Neural progenitor cell (in vitro differentiated cells): ENCODE data around the gene GCN1. TPM values are rescaled to one million over a fixed set of nuclear protein-coding genes. Genes with fewer than 3 reads are reported as not detected.

Source experiments
- DNase-seq: peaks from one replicate; pipeline ENCODE4 v3.0.0-alpha.2; 2016; ENCODE audit warnings: low spot score
- H2AFZ ChIP-seq: fragments of 200-600 bp; sonication (generic); replicated peaks from 2 replicates; pipeline ENCODE4 v1.6.1; 2016; ENCODE audit warnings: antibody characterized with exemption
- H3F3A ChIP-seq: fragments of 200-600 bp; sonication (generic); 2 replicates; pipeline ENCODE4 v1.6.1; 2016; ENCODE audit warnings: antibody characterized with exemption, low read depth
- H3K27ac ChIP-seq: fragments of 200-600 bp; sonication (generic); 2 replicates; pipeline ENCODE4 v1.5.1; 2016; ENCODE audit warnings: mild to moderate bottlenecking
- H3K27me3 ChIP-seq: fragments of 200-600 bp; sonication (generic); 2 replicates; pipeline ENCODE4 v1.6.1; 2016; ENCODE audit warnings: mild to moderate bottlenecking, moderate library complexity
- H3K36me3 ChIP-seq: fragments of 200-600 bp; sonication (generic); 2 replicates; pipeline ENCODE4 v1.5.1; 2016
- H3K4me1 ChIP-seq: fragments of 200-600 bp; sonication (generic); 2 replicates; pipeline ENCODE4 v1.6.1; 2016; ENCODE audit warnings: mixed run types
- H3K4me2 ChIP-seq: fragments of 200-600 bp; sonication (generic); 2 replicates; pipeline ENCODE4 v1.6.1; 2016
- H3K4me3 ChIP-seq: fragments of 200-600 bp; sonication (generic); 2 replicates; pipeline ENCODE4 v1.5.1; 2016
- H3K79me2 ChIP-seq: fragments of 200-600 bp; sonication (generic); 2 replicates; pipeline ENCODE4 v1.6.1; 2016; ENCODE audit warnings: low read depth
- H3K9ac ChIP-seq: fragments of 200-600 bp; sonication (generic); 2 replicates; pipeline ENCODE4 v1.6.1; 2016
- H3K9me3 ChIP-seq: fragments of 200-600 bp; sonication (generic); 2 replicates; pipeline ENCODE4 v1.5.1; 2016; ENCODE audit warnings: low read depth
- H4K20me1 ChIP-seq: fragments of 200-600 bp; sonication (generic); 2 replicates; pipeline ENCODE4 v1.6.1; 2016; ENCODE audit warnings: low read depth
- H3K27ac Mint-ChIP-seq: 3 replicates; pipeline ENCODE4 v1.8.0; 2021; ENCODE audit warnings: mixed read lengths
- H3K27me3 Mint-ChIP-seq: 2 replicates; pipeline ENCODE4 v1.8.0; 2022; ENCODE audit warnings: low read depth, mild to moderate bottlenecking, inconsistent platforms, moderate library complexity, mixed read lengths; ENCODE audit not compliant: insufficient read depth
- H3K36me3 Mint-ChIP-seq: 3 replicates; pipeline ENCODE4 v1.8.0; 2021; ENCODE audit warnings: mixed read lengths
- H3K4me1 Mint-ChIP-seq: 3 replicates; pipeline ENCODE4 v1.8.0; 2021; ENCODE audit warnings: mixed read lengths
- H3K4me3 Mint-ChIP-seq: 3 replicates; pipeline ENCODE4 v1.8.0; 2021; ENCODE audit warnings: mild to moderate bottlenecking, moderate library complexity, mixed read lengths
- H3K9me3 Mint-ChIP-seq: 3 replicates; pipeline ENCODE4 v1.8.0; 2020; ENCODE audit warnings: mixed read lengths
- CTCF ChIP-seq: fragments of 200-600 bp; sonication (generic); IDR thresholded peaks from 2 replicates; pipeline ENCODE4 v1.5.1; 2017; ENCODE audit warnings: antibody characterized with exemption, mild to moderate bottlenecking
- EZH2 ChIP-seq: fragments of 200-600 bp; sonication (generic); IDR thresholded peaks from 2 replicates; pipeline ENCODE4 v1.6.1; 2017; ENCODE audit warnings: antibody characterized with exemption, mild to moderate bottlenecking, moderate library complexity
- EZH2phosphoT487 ChIP-seq: fragments of 200-600 bp; sonication (generic); IDR thresholded peaks from 2 replicates; pipeline ENCODE4 v1.6.1; 2017; ENCODE audit warnings: antibody characterized with exemption
- total RNA-seq: library from RNA; depleted of rRNA; stranded (reverse); fragments of >200 nt; gene quantifications from 2 replicates; pipeline ENCODE4 v1.2.3, GENCODE V29; 2015; ENCODE audit warnings: low replicate concordance

The GCN1 gene
- total RNA-seq, 1 donor from 2014 or later, result 60.9 TPM

- H4K20me1 ChIP-seq, result peaks cover 25% of the 10 kb centered on the region
- no peak for DNase-seq
- H3K9me3 Mint-ChIP-seq, result no peaks in the 10 kb centered on the region
Observed at GRCh38 chr12:120181991-120182631, 12.4 kb downstream of the GCN1 start.

GRCh38 chr12:120180975-120181374 is 13.5 kb downstream of the GCN1 start:
- TF ChIP-seq EZH2 (no peak), EZH2phosphoT487 (no peak), CTCF (no peak)
- no peaks in the 10 kb centered on the region for H3K9me3 ChIP-seq
- H3K9me3 Mint-ChIP-seq, result no peaks in the 10 kb centered on the region
- H4K20me1 ChIP-seq, result peaks cover 15% of the 10 kb centered on the region
- peaks cover 4% of the 10 kb centered on the region for H3K27me3 Mint-ChIP-seq
- no peaks in the 10 kb centered on the region for H3K4me1 Mint-ChIP-seq
- no peak overlapping the region for H3K9ac ChIP-seq
- H3K27ac ChIP-seq, result no peak overlapping the region
- no peak overlapping the region for H3K4me3 Mint-ChIP-seq
- H2AFZ ChIP-seq, result no peak overlapping the region
- H3K27ac Mint-ChIP-seq, result no peak overlapping the region
- peaks cover 48% of the 10 kb centered on the region for H3K36me3 Mint-ChIP-seq
- no peak overlapping the region for H3K4me2 ChIP-seq
- H3K4me1 ChIP-seq, result no peaks in the 10 kb centered on the region
- no peaks in the 10 kb centered on the region for H3F3A ChIP-seq
- no peaks in the 10 kb centered on the region for H3K27me3 ChIP-seq
- no peak for DNase-seq
- H3K36me3 ChIP-seq, result no peaks in the 10 kb centered on the region
- no peak overlapping the region for H3K4me3 ChIP-seq
- peaks cover 9% of the 10 kb centered on the region for H3K79me2 ChIP-seq

More at GRCh38 chr12:120181991-120182631, 12.4 kb downstream of the GCN1 start:
- H3K36me3 Mint-ChIP-seq, result peaks cover 44% of the 10 kb centered on the region
- H3K4me1 Mint-ChIP-seq, result no peaks in the 10 kb centered on the region
- peaks cover 4% of the 10 kb centered on the region for H3K27me3 Mint-ChIP-seq
- H3K9me3 ChIP-seq, result no peaks in the 10 kb centered on the region
- no peaks in the 10 kb centered on the region for H3K4me1 ChIP-seq
- TF ChIP-seq EZH2phosphoT487 (no peak), EZH2 (no peak), CTCF (no peak)
- no peak overlapping the region for H3K4me2 ChIP-seq
- no peak overlapping the region for H3K4me3 ChIP-seq
- H3F3A ChIP-seq, result no peaks in the 10 kb centered on the region
- H3K4me3 Mint-ChIP-seq, result no peak overlapping the region
- H3K27ac Mint-ChIP-seq, result no peak overlapping the region
- no peak overlapping the region for H2AFZ ChIP-seq
- H3K36me3 ChIP-seq, result no peaks in the 10 kb centered on the region
- no peaks in the 10 kb centered on the region for H3K27me3 ChIP-seq
- no peak overlapping the region for H3K9ac ChIP-seq
- H3K79me2 ChIP-seq, result peaks cover 15% of the 10 kb centered on the region
- H3K27ac ChIP-seq, result no peak overlapping the region

GRCh38 chr12:120175537-120175936 is 19.0 kb downstream of the GCN1 start:
- H3K79me2 ChIP-seq, result no peaks in the 10 kb centered on the region
- no peaks in the 10 kb centered on the region for H3K27me3 ChIP-seq
- H3K4me1 ChIP-seq, result no peaks in the 10 kb centered on the region
- no peak for DNase-seq
- H3K9me3 Mint-ChIP-seq, result no peaks in the 10 kb centered on the region
- no peaks in the 10 kb centered on the region for H3K27me3 Mint-ChIP-seq
- no peak overlapping the region for H3K4me3 ChIP-seq
- no peak overlapping the region for H3K4me3 Mint-ChIP-seq
- H3F3A ChIP-seq, result no peaks in the 10 kb centered on the region
- no peak overlapping the region for H2AFZ ChIP-seq
- H3K36me3 ChIP-seq, result no peaks in the 10 kb centered on the region
- peaks cover 46% of the 10 kb centered on the region for H3K36me3 Mint-ChIP-seq
- TF ChIP-seq EZH2phosphoT487, result no peak
- no peak for TF ChIP-seq CTCF
- TF ChIP-seq EZH2, result no peak
- H3K4me1 Mint-ChIP-seq, result no peaks in the 10 kb centered on the region
- no peak overlapping the region for H3K4me2 ChIP-seq
- H4K20me1 ChIP-seq, result no peaks in the 10 kb centered on the region
- H3K9me3 ChIP-seq, result no peaks in the 10 kb centered on the region
- no peak overlapping the region for H3K27ac Mint-ChIP-seq
- no peak overlapping the region for H3K27ac ChIP-seq
- no peak overlapping the region for H3K9ac ChIP-seq
